ENCODE results near the gene C13orf42. TPM values are rescaled to one million over a fixed set of nuclear protein-coding genes. Genes with fewer than 3 reads are reported as not detected.

Gene C13orf42
- total and polyA plus RNA-seq, 9 donors = 0.04 TPM; not detected in 8

DNA sequence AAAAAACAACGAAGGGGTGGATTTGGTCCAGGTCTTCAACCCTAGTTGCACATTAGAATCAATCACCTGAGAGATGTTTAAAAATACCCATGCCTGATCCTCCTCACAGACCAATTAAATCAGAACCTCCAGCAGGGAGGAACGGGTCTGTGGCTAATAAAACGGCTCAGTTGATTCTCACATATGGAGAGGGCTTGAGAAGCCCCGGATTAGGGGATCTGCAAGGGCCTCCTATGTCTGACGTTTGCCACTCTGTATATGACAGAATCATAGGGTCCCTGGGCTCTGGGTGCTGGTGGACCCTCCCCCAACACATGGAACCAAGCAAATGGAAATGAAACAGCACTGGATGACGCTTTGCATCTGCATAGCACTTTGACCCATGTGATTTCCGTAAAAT lies 36.7 kb upstream of the C13orf42 start:
- Histone ChIP-seq H3K4me1 (ENCODE audit: insufficient read depth) (no peaks in the 10 kb centered on the region), H3K4me3 (no peak overlapping the region), H3K36me3 (no peaks in the 10 kb centered on the region), H3K27ac (no peak overlapping the region), H3K27me3 (no peaks in the 10 kb centered on the region), H3K9me3 (no peaks in the 10 kb centered on the region)
- intact Hi-C loops (cut with DNase I) = loop anchor here in 1 of 4 donors (10.0 kb wide), 1 partner anchor 137 kb away; no protein-coding TSS in a partner anchor
- DNase-seq = no peak
- no peak for TF ChIP-seq EP300 (IDR thresholded peaks at IDR 0.05)
- TF ChIP-seq, protein P1, sequence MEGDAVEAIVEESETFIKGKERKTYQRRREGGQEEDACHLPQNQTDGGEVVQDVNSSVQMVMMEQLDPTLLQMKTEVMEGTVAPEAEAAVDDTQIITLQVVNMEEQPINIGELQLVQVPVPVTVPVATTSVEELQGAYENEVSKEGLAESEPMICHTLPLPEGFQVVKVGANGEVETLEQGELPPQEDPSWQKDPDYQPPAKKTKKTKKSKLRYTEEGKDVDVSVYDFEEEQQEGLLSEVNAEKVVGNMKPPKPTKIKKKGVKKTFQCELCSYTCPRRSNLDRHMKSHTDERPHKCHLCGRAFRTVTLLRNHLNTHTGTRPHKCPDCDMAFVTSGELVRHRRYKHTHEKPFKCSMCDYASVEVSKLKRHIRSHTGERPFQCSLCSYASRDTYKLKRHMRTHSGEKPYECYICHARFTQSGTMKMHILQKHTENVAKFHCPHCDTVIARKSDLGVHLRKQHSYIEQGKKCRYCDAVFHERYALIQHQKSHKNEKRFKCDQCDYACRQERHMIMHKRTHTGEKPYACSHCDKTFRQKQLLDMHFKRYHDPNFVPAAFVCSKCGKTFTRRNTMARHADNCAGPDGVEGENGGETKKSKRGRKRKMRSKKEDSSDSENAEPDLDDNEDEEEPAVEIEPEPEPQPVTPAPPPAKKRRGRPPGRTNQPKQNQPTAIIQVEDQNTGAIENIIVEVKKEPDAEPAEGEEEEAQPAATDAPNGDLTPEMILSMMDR (IDR thresholded peaks at IDR 0.05) = no peak
- TF ChIP-seq POLR2A (IDR thresholded peaks at IDR 0.05) = no peak
- 62 to 79% (median 64%) methylated on average over 7 of the region's 7 CpGs for WGBS, 3 donors

DNA sequence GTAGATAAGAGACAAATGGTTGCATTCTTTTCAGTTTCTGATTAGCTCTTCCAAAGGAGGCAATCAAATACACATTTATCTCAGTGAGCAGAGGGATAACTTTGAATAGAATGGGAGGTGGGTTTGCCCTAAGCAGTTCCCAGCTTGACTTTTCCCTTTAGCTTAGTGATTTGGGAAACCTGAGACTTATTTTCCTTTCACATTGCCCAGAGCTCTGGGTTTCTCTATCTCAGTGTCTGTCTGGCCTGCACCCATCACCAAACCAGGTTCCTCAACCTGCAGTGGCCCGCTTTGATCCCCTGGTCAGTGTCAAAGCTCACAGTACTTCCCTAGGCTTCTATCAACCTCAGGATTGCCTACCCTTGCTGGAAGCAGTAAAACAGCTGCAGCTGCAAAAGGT lies 35.6 kb upstream of the C13orf42 start:
- Histone ChIP-seq H3K4me3 (no peak overlapping the region), H3K9me3 (no peaks in the 10 kb centered on the region), H3K4me1 (ENCODE audit: insufficient read depth) (no peaks in the 10 kb centered on the region), H3K27me3 (no peaks in the 10 kb centered on the region), H3K27ac (no peak overlapping the region), H3K36me3 (no peaks in the 10 kb centered on the region)
- TF ChIP-seq POLR2A (IDR thresholded peaks at IDR 0.05) (no peak), EP300 (IDR thresholded peaks at IDR 0.05) (no peak)
- TF ChIP-seq, protein P1 (IDR thresholded peaks at IDR 0.05) = no peak
- no peak for DNase-seq
- WGBS, 3 donors = 85 to 100% (median 94%) methylated on average over 1 of the region's 1 CpG
- intact Hi-C loops (cut with DNase I) = loop anchor here in 1 of 4 donors (10.0 kb wide), 1 partner anchor 138 kb away; no protein-coding TSS in a partner anchor

DNA sequence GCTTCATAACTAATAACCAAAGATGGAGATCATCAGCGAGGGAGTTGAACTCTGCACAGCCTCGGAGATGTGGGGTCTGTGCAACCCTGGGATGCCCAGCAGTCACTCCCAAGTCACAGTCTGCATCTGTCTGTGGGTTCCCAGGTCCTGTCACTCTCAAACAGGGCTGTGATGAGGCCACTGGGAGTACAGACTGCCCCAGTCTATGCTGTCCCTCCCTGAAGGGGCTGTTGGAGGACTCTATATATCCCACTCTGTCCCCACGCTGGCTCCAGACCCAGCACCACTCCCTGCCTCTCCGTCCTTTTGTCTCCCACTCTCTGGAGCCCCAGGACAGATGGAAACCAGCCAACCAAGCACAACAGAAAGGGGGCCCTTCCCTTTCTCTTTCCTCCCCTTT lies 26.2 kb upstream of the C13orf42 start:
- TF ChIP-seq, protein P1 (IDR thresholded peaks at IDR 0.05) = no peak
- no peak for TF ChIP-seq POLR2A (IDR thresholded peaks at IDR 0.05)
- no peak for TF ChIP-seq EP300 (IDR thresholded peaks at IDR 0.05)
- Histone ChIP-seq H3K4me1 (ENCODE audit: insufficient read depth) (no peaks in the 10 kb centered on the region), H3K27ac (no peak overlapping the region), H3K9me3 (no peaks in the 10 kb centered on the region), H3K27me3 (no peaks in the 10 kb centered on the region), H3K36me3 (no peaks in the 10 kb centered on the region), H3K4me3 (no peak overlapping the region)
- 73 to 83% (median 75%) methylated on average over 4 of the region's 4 CpGs for WGBS, 3 donors
- DNase-seq = no peak
- intact Hi-C loops (cut with DNase I) = no loop called here

DNA sequence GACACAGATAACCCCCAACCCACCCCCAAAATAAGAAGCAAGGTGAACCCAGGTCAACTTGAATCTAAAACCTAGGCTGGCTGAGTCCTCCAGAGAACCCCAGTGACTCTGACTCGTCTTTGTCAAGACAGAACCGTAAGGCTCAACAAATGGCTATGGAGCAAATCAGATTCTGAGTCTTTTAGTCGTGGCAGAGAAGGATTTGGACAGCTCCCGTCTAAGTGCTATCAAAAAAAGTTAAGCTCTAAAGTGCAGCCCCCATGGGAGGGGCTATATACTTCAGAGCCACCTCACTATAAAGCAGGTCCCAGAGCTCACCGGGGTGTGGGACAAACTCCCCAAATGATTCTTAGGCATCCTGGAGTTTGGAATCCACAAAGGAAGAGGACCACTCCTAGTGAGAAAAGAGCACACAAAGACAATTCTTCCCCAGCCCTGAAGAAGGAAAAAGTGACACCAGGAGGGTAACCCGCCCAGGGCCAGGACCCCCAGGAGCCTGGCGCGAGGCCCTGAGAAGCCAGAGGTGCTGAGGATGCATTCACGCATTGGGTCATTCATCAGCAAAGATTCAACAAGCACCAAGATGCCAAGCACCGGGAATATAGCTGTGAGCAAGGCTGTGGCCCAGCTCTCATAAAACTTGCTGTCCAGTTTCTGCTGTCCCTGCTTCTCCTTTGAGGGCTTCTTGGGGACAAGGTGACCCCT lies 25.4 kb upstream of the C13orf42 start:
- no peaks in the 10 kb centered on the region for H3K9me3 ChIP-seq
- 56 to 63% (median 62%) methylated on average over 10 of the region's 10 CpGs for WGBS, 3 donors
- no peak overlapping the region for H3K4me3 ChIP-seq
- H3K36me3 ChIP-seq = no peaks in the 10 kb centered on the region
- intact Hi-C loops (cut with DNase I) = no loop called here
- no peak for DNase-seq
- no peak overlapping the region for H3K27ac ChIP-seq
- H3K27me3 ChIP-seq = no peaks in the 10 kb centered on the region
- TF ChIP-seq POLR2A (IDR thresholded peaks at IDR 0.05) (no peak), EP300 (IDR thresholded peaks at IDR 0.05) (no peak)
- TF ChIP-seq, protein P1 (IDR thresholded peaks at IDR 0.05) = no peak
- no peaks in the 10 kb centered on the region for H3K4me1 ChIP-seq (ENCODE audit: insufficient read depth)
